VCaP (cell line): ENCODE results near the gene ASCC2.
"Not testable (repeated sequence)": the region's sequence is repeated elsewhere in the genome, so short reads cannot be mapped to it uniquely, and the experiment has no call there.

ENCODE experiments used
- H3K27ac ChIP-seq: fragments of 450-650 bp; 2 replicates; pipeline ENCODE4 v1.5.1; 2017
- TF ChIP-seq, protein P1 (sequence below): fragments of 450-650 bp; conservative IDR thresholded peaks from 2 replicates; pipeline ENCODE4 v1.5.1; 2017; ENCODE audit warnings: mild to moderate bottlenecking, moderate library complexity

The ASCC2 gene

DNA sequence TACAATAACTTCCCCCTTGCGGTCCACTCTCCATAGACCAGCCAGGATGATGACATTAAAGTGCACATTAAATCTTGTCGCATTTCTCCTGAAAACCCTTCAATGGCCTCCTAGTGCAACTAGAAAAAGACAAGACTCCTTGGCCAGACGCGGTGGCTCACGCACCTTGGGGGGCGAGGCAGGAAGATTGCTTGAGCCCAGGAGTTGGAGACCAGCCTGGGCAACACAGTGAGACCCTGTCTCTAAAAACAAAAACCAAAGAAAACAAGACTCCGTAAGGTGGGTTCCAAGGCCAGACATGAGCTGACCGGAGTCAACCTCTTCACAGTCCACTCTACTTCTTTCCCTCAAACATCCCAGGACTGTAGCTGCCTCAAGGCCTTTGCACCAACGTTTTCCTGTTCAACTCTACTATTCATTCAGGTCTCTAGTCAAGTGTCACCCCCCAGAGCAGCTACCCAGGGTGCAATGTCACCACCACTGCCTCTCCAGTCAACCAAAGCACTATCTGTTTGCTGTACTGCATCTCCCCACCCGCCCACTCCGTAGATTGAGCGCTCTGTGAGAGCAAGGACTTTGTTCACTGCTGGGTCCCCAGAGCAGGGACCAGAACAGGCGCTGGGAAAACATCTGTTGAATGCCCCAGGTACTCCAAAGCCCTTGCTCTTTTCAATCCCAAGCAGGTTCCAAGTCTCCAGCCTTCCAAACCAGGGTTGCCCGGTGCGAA, 72.0 kb downstream of the ASCC2 start:
- H3K27ac ChIP-seq = peak overlapping the region; percentile 88

DNA sequence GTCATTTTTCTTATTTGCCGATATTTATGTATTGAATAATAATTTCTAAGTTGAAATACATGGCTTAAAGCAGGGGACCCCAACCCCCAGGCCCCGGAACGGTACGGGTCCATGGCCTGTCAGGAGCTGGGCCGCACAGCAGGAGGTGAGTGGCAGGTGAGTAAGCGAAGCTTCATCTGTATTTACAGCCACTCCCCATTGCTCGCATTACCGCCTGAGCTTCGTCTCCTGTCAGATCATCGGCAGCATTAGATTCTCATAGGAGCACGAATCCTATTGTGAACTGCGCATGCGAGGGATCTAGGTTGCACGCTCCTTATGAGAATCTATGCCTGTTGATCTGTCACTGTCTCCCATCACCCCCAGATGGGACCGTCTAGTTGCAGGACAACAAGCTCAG, 75.8 kb downstream of the ASCC2 start:
- TF ChIP-seq, protein P1, sequence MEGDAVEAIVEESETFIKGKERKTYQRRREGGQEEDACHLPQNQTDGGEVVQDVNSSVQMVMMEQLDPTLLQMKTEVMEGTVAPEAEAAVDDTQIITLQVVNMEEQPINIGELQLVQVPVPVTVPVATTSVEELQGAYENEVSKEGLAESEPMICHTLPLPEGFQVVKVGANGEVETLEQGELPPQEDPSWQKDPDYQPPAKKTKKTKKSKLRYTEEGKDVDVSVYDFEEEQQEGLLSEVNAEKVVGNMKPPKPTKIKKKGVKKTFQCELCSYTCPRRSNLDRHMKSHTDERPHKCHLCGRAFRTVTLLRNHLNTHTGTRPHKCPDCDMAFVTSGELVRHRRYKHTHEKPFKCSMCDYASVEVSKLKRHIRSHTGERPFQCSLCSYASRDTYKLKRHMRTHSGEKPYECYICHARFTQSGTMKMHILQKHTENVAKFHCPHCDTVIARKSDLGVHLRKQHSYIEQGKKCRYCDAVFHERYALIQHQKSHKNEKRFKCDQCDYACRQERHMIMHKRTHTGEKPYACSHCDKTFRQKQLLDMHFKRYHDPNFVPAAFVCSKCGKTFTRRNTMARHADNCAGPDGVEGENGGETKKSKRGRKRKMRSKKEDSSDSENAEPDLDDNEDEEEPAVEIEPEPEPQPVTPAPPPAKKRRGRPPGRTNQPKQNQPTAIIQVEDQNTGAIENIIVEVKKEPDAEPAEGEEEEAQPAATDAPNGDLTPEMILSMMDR = no peak
- H3K27ac ChIP-seq = no peak overlapping the region

More for the DNA sequence above, 72.0 kb downstream of the ASCC2 start:
- TF ChIP-seq, protein P1 = no peak

DNA sequence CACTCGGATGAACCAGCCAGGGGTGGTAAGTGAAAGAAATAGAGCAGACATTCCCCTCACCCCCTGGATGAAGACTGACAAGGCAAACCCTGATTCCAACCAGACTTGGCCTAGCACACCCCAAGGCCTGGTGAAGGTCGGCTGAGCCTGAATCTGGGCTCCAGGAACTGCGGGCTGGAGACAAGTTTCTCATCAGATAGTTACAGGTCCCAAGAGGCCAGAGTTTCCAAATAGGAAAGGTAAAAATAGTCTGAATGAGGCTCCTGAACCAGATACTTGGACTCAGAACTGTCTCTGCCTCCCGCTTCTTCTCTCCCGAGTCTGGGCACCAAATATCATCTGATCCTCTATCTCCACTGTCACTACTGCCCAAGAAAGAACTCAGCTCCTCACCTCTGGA, 79.1 kb downstream of the ASCC2 start:
- TF ChIP-seq, protein P1 = no peak
- no peak overlapping the region for H3K27ac ChIP-seq

DNA sequence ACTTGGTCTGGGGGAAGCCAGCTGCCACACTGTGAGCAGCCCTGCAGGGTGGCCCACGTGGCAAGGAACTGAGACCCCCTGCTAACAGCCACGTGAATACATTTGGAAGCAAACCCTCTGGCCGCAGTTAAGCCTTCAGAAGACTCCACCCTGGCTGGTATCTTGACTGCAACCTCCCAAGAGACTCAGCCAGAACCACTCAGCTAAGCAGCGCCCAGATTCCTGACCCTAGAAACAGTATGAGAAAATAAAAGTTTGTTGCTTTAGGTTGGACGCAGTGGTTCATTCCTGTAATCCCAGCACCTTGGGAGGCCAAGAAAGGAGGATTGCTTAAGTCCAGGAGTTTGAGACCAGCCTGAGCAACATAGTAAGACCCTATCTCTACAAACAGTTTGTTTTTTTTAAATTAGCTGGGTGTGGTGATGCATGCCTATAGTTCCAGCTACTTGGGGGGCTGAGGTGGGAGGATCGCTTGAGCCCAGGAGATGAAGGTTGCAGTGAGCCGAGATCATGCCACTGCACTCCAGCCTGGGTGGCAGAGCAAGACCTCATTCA, 79.9 kb downstream of the ASCC2 start:
- no peak overlapping the region for H3K27ac ChIP-seq
- TF ChIP-seq, protein P1 = no peak

DNA sequence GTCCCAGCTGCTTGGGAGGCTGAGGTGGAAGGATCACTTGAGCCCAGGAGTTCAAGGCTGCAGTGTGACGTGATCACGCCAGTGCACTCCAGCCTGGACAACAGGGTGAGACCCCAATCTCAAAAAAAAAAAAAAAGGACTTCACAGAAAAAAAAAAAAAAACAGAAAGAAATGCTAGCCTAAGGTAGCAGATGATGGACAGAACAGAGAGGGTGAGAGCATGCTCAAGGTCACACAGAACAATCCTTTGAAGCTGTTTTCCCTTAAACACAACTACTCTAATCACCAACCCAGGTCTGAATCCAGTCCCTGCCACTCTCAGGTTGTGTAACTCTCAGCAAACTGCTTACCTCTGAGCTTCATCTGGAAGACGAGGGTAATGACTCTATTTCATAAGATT, 81.0 kb downstream of the ASCC2 start:
- H3K27ac ChIP-seq = no peak overlapping the region
- TF ChIP-seq, protein P1 = no peak

DNA sequence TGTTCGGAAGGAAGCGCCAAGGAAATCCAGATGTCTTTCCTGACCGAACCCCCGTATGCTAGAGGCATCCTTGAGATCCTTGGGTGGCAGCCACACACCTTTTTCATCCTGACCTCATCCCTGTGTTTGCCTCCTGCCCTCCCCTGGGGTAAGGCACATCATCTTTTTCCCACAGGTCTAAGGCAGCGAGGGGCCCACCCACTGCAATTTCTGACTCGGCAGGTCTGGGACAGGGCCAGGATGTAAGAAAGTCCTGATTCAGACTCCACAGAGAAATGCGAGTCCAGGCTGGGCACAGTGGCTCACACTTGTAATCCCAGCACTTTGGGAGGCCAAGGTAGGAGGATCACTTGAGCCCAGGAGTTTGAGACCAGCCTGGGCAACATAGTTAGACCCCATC, 81.7 kb downstream of the ASCC2 start:
- TF ChIP-seq, protein P1 = no peak
- H3K27ac ChIP-seq = no peak overlapping the region

DNA sequence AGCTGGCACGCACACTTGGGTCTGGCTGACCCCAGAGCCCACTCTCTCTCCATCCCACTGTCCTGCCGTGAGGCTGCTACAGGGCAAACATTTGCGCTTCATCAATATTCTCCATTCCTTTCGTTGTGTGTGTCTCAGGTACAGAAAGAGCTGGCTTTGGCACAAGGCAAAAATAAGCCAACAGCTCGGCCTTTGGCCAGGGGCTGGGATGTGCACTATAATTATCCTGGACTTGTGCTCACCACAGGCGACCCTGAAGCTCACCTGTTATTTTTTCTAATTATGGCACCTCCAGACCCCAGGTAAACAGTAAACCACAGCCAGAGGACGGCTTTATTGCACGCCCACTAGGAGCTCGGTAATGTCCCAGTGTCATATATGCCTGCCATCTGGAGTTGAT, 82.2 kb downstream of the ASCC2 start:
- TF ChIP-seq, protein P1 = no peak
- H3K27ac ChIP-seq = no peak overlapping the region

DNA sequence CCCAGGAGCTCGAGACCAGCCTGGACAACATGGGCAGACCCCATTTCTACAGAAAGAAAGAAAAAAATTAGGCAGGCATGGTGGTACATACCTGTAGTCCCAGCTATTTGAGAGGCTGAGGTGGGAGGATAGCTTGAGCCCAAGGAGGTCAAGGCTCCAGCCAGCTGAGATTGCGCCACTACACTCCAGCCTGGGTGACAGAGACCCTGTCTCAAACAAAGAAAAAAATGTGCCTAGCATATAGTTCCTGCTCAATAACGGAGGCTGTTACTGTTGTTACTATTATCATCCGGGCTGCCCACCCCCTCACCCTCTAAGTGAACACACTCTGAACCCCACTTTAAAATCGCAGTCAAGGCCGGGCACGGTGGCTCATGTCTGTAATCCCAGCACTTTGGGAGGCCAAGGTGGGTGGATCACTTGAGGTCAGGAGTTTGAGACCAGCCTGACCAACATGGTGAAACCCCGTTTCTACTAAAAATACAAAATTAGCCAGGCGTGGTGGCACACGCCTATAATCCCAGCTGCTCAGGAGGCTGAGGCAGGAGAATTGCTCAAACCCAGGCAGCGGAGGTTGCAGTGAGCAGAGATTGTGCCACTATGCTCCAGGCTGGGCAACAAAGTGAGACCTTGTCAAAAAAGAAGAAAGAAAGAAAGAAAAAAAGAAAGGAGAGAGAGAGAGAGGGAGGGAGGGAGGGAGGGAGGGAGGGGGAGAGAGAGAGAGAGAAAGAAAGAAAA, 83.2 kb downstream of the ASCC2 start:
- H3K27ac ChIP-seq = not testable (repeated sequence)
